ENCODE measurements around the gene ADAM10. TPM values are rescaled to one million over a fixed set of nuclear protein-coding genes. Genes with fewer than 3 reads are reported as not detected.
A peak's percentile ranks its signal among the peaks of the same experiment; 100 is the strongest.

Gene ADAM10
- total RNA-seq, 1 donor from 2014 or later, result 125 TPM

- Histone ChIP-seq H3K27me3 (ENCODE audit: control insufficient read depth, insufficient read depth, low read length) (no peaks in the 10 kb centered on the region), H3K36me3 (ENCODE audit: control insufficient read depth, insufficient read depth, low read length) (no peaks in the 10 kb centered on the region), H3K4me3 (ENCODE audit: low read depth, low read length) (no peak overlapping the region)
- no peak for TF ChIP-seq CTCF (IDR thresholded peaks at IDR 0.05; ENCODE audit: insufficient read depth, low read length, poor library complexity, severe bottlenecking)
- no peak for DNase-seq (ENCODE audit: low read depth)
These were observed 200.3 kb downstream of the ADAM10 start for GRCh38 chr15:58549013-58549784.

GRCh38 chr15:58548308-58549012 is 201.0 kb downstream of the ADAM10 start:
- no peak for TF ChIP-seq CTCF (IDR thresholded peaks at IDR 0.05; ENCODE audit: insufficient read depth, low read length, poor library complexity, severe bottlenecking)
- H3K4me3 ChIP-seq (ENCODE audit: low read depth, low read length), result no peak overlapping the region
- H3K27me3 ChIP-seq (ENCODE audit: control insufficient read depth, insufficient read depth, low read length), result no peaks in the 10 kb centered on the region
- no peaks in the 10 kb centered on the region for H3K36me3 ChIP-seq (ENCODE audit: control insufficient read depth, insufficient read depth, low read length)
- no peak for DNase-seq (ENCODE audit: low read depth)

GRCh38 chr15:58547628-58548307 is 201.7 kb downstream of the ADAM10 start:
- Histone ChIP-seq H3K4me3 (ENCODE audit: low read depth, low read length) (no peak overlapping the region), H3K27me3 (ENCODE audit: control insufficient read depth, insufficient read depth, low read length) (no peaks in the 10 kb centered on the region), H3K36me3 (ENCODE audit: control insufficient read depth, insufficient read depth, low read length) (no peaks in the 10 kb centered on the region)
- DNase-seq (ENCODE audit: low read depth), result no peak
- no peak for TF ChIP-seq CTCF (IDR thresholded peaks at IDR 0.05; ENCODE audit: insufficient read depth, low read length, poor library complexity, severe bottlenecking)

- Histone ChIP-seq H3K4me3 (ENCODE audit: low read depth, low read length) (no peak overlapping the region), H3K36me3 (ENCODE audit: control insufficient read depth, insufficient read depth, low read length) (no peaks in the 10 kb centered on the region), H3K27me3 (ENCODE audit: control insufficient read depth, insufficient read depth, low read length) (no peaks in the 10 kb centered on the region)
- no peak for TF ChIP-seq CTCF (IDR thresholded peaks at IDR 0.05; ENCODE audit: insufficient read depth, low read length, poor library complexity, severe bottlenecking)
- peak; percentile 97 for DNase-seq (ENCODE audit: low read depth)
These were observed 202.6 kb downstream of the ADAM10 start for GRCh38 chr15:58546635-58547627.

- DNase-seq (ENCODE audit: low read depth), result no peak
- Histone ChIP-seq H3K36me3 (ENCODE audit: control insufficient read depth, insufficient read depth, low read length) (no peaks in the 10 kb centered on the region), H3K27me3 (ENCODE audit: control insufficient read depth, insufficient read depth, low read length) (no peaks in the 10 kb centered on the region), H3K4me3 (ENCODE audit: low read depth, low read length) (no peak overlapping the region)
- no peak for TF ChIP-seq CTCF (IDR thresholded peaks at IDR 0.05; ENCODE audit: insufficient read depth, low read length, poor library complexity, severe bottlenecking)
These were observed 203.4 kb downstream of the ADAM10 start for GRCh38 chr15:58546066-58546591.
